HG03066 (cell line): Measurements from ENCODE around the gene SAT2.

Experiments
- ATAC-seq: cut with Tn5 transposase; IDR thresholded peaks from one replicate; pipeline ENCODE4 v1.9.1; 2021; ENCODE audit warnings: low read depth; ENCODE audit not compliant: unreplicated experiment

SAT2 gene

DNA sequence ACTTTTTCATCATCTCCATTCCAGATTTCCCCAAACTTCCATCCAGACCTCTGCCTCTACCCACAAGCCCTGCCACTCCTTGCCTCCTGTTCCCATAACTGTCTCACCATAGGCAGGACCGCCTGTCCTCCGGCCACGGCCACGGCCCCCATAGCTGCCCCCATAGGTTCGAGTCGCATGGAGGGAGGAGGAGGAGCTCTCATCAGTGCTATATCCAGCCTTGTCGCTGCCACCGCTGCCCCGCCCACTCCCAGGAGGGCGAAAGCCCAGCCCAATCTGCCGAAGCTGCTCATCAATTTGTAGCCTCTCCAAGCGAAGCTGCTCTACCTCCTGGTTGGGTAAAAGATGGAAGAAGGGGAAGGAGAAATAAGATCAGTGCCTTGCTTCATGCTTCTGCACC, 34.3 kb downstream of the SAT2 start:
- ATAC-seq: no peak

DNA sequence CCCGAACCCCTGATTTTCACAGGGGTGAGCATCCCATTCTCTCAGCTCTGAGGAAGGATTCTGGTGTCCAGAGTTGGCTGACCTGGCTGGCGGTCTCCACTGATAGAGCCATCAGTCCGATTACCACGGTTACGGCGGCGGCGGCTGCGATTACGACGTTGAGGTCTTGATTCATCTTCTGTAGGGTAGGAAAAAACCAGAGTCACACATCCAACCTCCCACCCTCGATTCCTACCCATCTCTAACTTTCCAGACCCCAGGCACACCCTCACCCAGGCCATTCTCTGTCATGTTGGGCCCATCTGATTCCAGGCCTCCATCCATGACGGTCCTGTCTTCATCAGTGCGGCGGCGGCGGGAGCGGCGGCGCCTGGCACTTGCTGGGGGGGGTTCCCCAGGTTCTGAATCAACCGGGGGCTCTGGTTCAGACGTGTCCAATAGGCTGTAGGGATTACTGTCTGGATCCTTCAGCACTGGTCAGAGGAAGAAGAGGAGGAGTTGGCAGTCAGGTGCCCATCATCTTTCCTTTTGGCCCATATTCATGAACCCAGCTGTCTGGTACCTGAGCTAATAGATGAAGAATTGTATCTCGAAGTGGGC, 35.1 kb downstream of the SAT2 start:
- ATAC-seq: no peak

DNA sequence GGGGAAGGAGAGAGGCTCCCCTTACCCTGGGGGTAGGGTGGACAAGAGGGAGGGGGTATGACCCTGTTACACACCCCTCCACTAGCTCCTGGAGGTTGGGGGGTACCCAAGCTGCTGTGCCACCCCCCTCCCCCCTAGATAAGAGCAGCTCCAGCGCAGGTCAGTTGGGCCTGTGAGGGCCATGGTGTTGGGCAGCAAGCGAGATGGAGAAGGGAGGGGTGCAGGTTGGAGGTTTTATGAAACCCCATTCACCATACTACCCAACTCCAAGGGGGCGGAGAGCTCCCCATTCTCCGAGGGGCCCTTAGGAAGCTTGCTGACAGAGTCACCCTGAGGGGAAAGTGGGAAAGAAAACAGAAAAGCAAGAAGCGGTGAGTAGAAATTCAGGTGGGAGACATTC, 36.0 kb downstream of the SAT2 start:
- ATAC-seq: no peak

DNA sequence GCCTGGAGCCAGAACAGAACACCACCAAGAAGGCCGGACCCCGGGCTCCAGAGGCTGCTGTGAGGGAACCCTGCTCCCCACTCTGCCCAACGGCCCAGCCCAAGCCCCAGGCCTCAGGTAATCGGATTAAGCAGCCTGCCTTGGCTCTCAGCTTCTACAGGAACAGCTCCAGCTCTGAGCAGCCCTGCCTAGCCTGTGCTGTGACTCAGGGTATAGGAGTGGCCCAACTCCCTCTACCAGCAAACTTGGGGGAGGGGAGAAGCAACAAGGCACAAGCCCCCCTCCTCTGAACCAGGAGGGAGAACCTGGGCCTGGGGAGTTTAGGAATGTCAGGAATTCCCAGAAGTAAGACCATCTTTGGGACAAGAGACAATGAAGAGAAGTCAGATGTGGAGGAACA, 36.9 kb downstream of the SAT2 start:
- no peak for ATAC-seq

DNA sequence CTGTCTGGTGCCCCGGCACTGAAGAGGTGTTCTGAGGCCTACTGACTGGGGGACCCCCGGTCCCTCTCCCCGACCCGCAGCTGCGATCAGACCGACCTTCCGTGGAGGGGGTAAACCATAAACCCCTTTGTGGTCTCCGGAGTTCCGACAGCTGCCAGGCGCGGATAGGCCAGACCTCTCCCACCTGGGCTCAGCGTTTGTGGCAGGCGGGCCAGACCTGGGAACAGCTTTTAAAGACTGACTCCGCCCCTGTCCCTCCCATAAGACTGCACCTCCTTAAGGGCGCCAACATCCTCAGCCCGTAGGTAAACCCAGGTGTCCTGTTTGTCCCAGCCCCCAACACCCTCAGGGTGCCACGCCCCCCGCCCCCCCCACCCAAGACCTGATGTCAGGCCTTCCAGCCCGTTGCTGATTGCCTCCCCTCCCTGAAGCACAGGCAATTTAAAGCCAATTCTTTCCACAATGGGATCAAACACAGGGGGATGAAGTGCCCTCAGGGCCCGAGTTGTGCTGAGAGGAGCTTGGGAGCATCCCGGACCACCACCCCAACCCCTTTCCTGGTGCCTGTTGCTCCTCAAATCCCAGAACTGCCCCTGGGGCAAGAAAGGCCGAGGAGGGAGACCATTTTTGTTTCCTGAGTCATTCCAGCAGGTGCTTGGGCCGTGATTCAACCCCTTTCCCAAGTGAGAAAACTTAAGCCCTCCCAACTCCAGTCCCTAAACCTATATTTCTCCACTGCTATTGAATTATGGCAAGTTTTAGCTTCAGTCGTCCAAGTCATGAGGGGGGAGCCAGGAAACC, 37.5 kb downstream of the SAT2 start, which contains the start of gene SOX15:
Gene SOX15, minus strand, starts transcription at position 204 of the 801 bp plus-strand sequence. CDS start 418 bp downstream, outside the sequence.
- no peak for ATAC-seq

DNA sequence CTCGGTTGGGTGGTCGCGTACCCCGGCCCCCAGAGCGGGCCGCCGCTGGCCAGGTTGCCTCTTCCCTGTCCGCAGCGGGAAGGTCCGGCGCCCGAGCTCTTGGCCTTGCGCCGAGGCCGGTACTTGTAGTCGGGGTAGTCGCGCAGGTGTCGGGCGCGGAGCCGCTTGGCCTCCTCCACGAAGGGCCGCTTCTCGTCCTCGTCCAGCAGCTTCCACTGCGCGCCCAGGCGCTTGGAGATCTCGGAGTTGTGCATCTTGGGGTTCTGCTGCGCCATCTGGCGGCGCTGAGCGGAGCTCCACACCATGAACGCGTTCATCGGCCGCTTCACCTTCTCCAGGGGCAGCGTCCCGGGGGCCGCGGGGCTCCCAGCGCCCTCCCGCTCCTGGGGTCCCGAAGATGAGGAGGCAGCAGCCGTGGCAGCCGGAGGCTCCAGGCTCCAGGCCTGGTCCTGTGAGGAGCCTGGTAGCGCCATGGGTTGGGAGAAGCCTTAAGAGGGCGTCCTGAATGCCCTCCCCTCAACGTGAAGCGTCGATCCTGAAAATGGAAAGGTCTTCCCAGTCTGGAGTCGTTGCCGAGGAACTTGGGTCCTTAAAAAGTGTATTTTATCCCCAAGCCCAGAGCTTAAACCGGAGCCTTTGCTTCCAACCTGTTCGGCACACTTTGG, 38.3 kb downstream of the SAT2 start:
- no peak for ATAC-seq

DNA sequence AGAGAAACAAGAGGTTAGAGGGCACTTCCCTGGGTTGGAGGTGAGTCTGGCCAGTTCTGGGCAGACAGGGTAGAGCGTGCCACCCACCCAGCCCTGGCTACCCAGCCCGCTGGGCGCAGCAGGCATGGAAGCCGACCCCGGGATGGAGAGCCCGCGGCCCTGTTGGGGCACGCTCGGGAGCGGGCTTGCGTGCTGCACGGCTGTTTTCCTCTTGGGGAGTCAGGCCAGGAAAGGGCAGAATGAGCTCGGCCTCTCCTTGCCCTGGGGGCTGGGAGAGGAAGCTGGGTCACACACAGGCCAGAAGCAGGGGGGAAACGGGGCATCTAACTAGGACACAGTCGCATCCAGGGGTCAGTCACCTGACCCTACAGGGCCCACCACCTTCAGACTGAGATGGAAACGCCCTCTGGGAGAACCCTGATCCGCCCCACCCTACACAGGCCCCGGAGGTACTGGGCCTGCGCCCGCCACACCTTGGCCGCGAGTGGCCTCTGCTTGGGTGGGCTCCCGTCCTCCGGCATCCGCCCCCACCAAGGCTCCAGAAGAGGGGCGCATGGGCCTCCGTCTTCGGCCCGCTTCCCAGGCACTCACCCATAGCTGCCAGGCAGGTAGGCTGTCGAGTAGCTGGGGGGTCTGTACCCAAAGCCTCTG, 38.9 kb downstream of the SAT2 start:
- ATAC-seq: no peak

DNA sequence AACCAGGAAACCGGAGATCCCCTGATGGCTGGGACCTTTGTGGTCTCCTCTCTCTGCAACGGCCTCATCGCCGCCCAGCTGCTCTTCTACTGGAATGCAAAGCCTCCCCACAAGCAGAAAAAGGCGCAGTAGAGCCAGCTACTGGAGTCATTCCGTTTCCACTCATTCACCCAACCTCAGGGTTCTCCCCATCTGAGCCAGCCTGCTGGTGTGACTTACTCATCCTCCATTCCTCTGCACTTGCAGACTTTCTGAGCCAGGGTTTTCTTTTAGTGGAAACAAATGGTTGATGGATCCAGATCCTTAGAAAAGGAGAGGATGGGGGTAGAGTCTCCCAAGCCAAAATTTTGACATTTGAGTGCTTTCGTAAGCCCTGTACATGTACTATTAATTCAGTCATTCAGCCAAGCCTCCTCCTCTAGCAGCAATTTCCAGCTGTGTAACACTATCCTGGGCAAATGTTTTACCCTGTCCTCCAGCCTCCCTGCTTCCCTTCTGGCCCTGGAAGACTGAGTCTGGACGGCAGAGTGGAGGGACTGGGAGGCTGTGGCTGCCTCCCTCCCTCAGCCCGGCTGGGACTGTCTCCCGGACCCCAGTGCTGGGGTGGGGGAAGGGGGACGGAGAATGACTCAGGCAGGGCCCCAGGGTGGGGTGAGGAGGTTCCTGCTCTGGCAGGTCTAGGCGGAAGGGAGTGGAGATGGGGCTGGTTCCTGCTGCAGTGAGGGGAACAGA, 40.0 kb downstream of the SAT2 start:
- no peak for ATAC-seq

DNA sequence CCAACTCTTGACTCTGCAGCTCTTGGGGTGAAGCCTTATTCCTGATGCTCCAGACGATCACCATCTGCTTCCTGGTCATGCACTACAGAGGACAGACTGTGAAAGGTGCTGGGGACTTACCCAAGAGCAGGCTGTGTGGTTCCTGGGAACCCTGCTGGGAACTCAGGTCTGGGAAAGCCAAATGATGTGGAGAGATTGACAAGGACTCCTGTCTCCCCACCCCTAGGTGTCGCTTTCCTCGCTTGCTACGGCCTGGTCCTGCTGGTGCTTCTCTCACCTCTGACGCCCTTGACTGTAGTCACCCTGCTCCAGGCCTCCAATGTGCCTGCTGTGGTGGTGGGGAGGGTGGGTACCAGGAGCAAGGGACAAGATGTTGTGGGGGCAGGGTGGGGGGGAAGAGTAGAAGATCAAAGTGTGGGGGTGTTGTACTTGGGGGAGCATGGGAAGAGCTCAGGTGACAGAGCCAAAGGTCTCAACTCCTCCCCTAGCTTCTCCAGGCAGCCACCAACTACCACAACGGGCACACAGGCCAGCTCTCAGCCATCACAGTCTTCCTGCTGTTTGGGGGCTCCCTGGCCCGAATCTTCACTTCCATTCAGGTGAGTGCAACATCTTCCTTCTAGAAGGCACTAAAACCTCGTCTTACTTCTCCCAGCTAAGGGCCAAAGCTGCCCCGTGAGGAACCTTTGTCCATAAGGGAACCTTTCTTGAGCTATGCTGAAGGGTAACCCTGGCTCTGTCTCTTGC, 40.8 kb downstream of the SAT2 start:
- ATAC-seq: no peak

DNA sequence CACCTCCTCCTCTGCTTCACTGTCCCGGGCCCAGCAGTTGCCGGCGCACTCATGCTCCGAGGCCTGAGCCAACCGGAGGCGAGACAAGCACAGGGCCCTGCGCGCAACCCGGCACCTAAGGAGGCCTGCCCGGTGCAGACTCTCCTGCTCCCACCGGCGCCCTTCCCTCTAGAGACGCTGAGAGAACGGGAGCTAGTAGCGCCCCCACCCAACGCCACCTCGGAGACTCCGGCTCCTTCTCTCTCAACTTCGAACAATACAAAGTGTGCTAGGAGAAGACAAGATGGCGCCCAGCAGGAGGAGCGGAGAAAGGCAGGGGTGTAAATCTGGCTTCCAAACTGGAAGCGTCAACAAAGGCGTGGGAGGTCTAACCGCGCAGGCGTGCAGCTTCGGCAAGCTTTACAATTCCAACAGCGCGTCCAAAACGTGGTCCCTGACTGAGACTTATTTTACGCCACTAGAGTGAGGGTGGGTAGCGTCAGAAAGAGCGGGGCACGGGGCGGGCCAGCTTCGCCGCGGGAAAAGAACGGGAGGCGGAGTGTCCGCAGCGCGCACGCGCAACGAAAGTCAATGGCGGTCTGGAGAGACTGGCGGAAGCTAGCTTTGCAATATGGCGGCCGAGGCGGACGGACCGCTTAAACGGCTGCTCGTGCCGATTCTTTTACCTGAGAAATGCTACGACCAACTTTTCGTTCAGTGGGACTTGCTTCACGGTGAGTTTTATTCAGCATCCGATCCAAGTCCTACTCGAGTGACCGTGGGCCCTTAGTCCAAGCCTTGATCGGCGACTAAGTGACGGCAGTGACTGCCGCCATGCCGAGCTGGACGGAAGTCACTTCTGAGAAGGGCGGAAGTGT, 44.1 kb downstream of the SAT2 start, which contains the start of gene MPDU1:
Gene MPDU1, plus strand, starts transcription at position 600 of the 857 bp plus-strand sequence. Its CDS starts 11 bp downstream, at position 611.
- peak; percentile 64 for ATAC-seq

DNA sequence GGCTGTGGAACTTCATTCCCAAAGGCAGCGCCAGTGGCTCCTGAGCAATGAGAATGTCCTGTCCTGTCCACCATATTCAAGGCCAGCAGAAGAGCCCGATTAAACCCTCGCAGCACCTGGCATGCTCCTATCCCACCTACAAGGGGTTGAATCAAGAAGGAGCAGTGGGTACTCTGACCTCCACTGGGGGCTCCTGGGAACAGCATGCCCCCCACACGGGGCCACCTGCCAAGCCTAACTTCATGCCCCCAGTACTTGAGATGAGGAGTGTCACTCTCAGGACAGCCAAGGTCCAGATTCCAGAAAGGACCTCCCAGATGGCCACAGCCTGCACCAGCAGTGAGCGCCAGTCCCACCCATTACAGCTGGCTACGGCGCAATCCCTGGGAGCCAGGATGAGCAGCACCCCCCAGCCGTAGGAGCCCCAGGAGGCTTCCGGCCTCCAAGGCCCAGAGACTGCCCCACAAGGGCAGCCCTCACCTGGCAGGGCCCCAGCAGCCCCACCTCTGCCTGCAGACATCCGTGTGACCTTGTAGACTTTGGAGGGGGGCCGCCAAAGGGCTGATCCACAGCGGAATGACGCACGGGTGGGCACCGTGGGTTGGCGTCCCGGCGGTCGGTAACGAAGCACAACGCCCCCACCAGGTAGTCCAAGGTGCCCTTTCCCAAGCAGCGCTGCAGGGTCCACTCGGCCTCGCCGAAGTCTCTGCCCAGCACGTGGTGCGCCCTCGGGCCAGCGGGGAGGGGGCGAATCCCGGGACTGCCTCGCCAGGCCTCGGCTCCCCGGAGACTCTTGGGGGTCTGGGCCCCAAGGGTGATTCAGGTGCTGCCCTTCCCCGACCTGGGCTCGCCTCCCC, 45.0 kb downstream of the SAT2 start:
- no peak for ATAC-seq

DNA sequence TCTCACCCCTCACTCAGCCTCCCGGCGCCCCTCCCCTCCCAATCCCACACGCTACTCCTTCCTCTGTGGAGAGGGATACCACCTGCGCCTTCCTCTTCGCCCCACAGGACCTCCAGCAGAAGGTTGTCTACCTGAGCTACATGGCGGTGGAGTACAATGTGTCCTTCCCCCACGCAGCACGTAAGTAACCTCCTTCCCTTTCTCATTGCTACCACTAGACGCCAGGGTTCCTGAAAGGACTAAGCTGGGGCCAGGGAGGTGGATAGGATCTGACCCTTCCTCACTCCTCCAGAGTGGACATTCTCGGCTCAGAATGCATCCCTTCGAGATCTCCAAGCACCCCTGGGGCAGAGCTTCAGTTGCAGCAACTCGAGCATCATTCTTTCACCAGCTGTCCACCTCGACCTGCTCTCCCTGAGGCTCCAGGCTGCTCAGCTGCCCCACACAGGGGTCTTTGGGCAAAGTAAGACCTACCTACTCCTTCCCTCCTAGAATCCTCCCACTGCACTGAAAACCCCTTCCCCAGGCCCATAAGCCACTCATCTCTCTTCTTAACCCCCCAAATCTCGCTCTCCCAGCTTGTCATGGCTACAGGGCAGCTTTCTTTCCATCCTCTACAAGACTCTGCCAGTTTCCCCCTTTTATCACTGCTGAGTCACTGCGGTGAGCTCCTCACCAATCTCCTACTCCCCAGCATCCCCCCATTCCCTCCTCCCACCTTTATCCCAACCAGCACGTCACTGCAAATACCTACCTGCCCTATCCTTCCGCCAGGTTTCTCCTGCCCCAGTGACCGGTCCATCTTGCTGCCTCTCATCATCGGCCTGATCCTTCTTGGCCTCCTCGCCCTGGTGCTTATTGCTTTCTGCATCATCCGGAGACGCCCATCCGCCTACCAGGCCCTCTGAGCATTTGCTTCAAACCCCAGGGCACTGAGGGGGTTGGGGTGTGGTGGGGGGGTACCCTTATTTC, 46.7 kb downstream of the SAT2 start:
- ATAC-seq: no peak

DNA sequence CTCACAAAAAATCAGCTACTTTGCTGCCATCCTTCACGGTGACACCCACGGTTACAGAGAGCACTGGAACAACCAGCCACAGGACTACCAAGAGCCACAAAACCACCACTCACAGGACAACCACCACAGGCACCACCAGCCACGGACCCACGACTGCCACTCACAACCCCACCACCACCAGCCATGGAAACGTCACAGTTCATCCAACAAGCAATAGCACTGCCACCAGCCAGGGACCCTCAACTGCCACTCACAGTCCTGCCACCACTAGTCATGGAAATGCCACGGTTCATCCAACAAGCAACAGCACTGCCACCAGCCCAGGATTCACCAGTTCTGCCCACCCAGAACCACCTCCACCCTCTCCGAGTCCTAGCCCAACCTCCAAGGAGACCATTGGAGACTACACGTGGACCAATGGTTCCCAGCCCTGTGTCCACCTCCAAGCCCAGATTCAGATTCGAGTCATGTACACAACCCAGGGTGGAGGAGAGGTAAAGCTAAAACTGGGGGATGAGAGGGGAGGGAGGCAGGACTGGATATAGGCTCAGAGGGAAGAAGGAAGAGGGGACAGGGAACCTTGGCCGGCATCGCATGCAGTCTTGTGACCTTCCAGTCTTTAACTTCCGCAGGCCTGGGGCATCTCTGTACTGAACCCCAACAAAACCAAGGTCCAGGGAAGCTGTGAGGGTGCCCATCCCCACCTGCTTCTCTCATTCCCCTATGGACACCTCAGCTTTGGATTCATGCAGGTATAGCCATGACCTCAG, 47.6 kb downstream of the SAT2 start:
- ATAC-seq: no peak

DNA sequence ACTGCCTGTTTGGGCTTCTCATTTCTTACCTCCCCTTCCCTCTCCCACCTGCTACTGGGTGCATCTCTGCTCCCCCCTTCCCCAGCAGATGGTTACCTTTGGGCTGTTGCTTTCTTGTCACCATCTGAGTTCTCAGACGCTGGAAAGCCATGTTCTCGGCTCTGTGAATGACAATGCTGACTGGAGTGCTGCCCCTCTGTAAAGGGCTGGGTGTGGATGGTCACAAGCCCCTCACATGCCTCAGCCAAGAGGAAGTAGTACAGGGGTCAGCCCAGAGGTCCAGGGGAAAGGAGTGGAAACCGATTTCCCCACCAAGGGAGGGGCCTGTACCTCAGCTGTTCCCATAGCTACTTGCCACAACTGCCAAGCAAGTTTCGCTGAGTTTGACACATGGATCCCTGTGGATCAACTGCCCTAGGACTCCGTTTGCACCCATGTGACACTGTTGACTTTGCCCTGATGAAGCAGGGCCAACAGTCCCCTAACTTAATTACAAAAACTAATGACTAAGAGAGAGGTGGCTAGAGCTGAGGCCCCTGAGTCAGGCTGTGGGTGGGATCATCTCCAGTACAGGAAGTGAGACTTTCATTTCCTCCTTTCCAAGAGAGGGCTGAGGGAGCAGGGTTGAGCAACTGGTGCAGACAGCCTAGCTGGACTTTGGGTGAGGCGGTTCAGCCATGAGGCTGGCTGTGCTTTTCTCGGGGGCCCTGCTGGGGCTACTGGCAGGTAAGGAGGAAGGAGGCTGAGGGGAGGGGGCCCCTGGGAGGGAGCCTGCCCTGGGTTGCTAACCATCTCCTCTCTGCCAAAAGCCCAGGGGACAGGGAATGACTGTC, 48.4 kb downstream of the SAT2 start, which contains the start of gene CD68:
Gene CD68, plus strand, starts transcription at position 638 of the 833 bp plus-strand sequence. Its CDS starts 40 bp downstream, at position 678.
- ATAC-seq: peak; percentile 51
